ENCODE results near the gene EEF1A1. TPM values are rescaled to one million over a fixed set of nuclear protein-coding genes. Genes with fewer than 3 reads are reported as not detected.

EEF1A1 gene
- total RNA-seq: 21,304 and 25,157 TPM in 2 replicates

GRCh38 chr6:73520688-73521350 is at the start of gene EEF1A1:
Gene EEF1A1 (minus strand): TSS chr6:73521032. CDS start chr6:73520026, 1,006 bp downstream.

Small RNAs within 50 kb of the gene (small RNA-seq; reads per million reads assigned to genes)
- gene AL603910.2 (not detected), gene RN7SL827P (not detected)

Other genes with a start within 250 kb of the EEF1A1 start
- gene DPPA5, start 166.8 kb downstream of the EEF1A1 start, total RNA-seq: not detected in 2 replicates
- gene KHDC3L, start 158.4 kb downstream of the EEF1A1 start, total RNA-seq: not detected in 2 replicates
- gene OOEP, start 151.1 kb downstream of the EEF1A1 start, total RNA-seq: 0.39 and 0.43 TPM in 2 replicates
- gene DDX43, start 126.2 kb downstream of the EEF1A1 start, total RNA-seq: 2.8 and 4.6 TPM in 2 replicates
- 7.2 and 7.9 TPM in 2 replicates for gene CGAS, start 68.7 kb downstream of the EEF1A1 start, total RNA-seq
- 37.0 and 42.9 TPM in 2 replicates for gene MTO1, start 59.3 kb downstream of the EEF1A1 start, total RNA-seq
- gene SLC17A5, start 133.0 kb upstream of the EEF1A1 start, total RNA-seq: 40.6 and 41.4 TPM in 2 replicates
- gene CD109, start 175.2 kb upstream of the EEF1A1 start, total RNA-seq: 176 and 200 TPM in 2 replicates

Measured in articular chondrocyte of knee joint (primary cell).